Activated naive CD4-positive, alpha-beta T cell treated with anti-CD3 and anti-CD28 coated beads, Interleukin-2, amount 50 U/mL, for 72 hours (primary cell): Measurements from ENCODE around the gene ASMTL. TPM values are rescaled to one million over a fixed set of nuclear protein-coding genes. Genes with fewer than 3 reads are reported as not detected.
A peak's percentile ranks its signal among the peaks of the same experiment; 100 is the strongest.
"Not testable (repeated sequence)": the region's sequence is repeated elsewhere in the genome, so short reads cannot be mapped to it uniquely, and the experiment has no call there.

Experiments
- ATAC-seq, 2 donors: fragments of 150-1000 bp; cut with Tn5 transposase; 2 replicates each; pipeline ENCODE4 v1.10.0; 2021; ENCODE audit warnings: mild to moderate bottlenecking in 2 of 2, moderate library complexity in 2 of 2
- DNase-seq, 2 donors: peaks; one replicate each; pipeline ENCODE4 v3.0.0; 2021 to 2022; ENCODE audit warnings: low spot score in 2 of 2
- H3K27ac Mint-ChIP-seq, 2 donors: one replicate each; pipeline ENCODE4 v1.8.0; 2022; ENCODE audit warnings: mild to moderate bottlenecking in 2 of 2, mixed read lengths in 2 of 2
- H3K36me3 Mint-ChIP-seq, 2 donors: one replicate each; pipeline ENCODE4 v1.8.0; 2022; ENCODE audit warnings: mixed read lengths in 2 of 2
- H3K9me3 Mint-ChIP-seq, 2 donors: one replicate each; pipeline ENCODE4 v1.8.0; 2022; ENCODE audit warnings: mixed read lengths in 2 of 2
- total RNA-seq, 2 donors: library from RNA; stranded (reverse); gene quantifications; one replicate each; pipeline ENCODE4 v1.2.3, GENCODE V29; 2022

ASMTL gene
- total RNA-seq, 2 donors from 2014 or later = 54.9 to 58.0 TPM

DNA sequence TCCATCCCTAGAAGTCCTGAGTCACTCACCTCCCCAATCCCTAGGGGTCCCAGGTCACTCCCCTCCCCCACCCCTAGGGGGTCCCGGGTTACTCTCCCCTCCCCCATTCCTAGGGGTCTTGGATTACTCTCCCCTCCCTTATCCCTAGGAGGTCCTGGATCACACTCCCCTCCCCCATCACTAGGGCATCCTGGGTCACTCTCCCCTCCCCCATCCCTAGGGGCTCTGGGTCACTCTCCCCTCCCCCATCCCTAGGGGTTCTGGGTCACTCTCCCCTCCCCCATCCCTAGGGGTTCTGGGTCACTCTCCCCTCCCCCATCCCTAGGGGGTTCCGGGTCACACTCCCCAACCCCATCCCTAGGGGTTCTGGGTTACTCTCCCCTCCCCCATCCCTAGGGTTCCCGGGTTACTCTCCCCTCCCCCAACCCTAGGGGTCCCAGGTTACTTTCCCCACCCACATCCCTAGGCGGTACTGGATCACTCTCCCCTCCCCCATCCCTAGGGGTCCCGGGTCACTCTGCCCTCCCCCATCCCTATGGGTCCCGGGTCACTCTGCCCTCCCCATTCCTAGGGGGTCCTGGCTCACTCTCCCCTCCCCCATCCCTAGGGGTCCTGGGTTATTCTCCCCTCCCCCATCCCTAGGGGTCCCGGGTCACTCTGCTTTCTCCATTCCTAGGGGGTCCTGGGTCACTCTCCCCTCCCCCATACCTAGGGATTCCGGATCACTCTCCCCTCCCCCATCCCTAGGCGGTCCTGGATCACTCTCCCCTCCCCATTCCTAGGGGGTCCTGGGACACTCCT lies 2.1 kb downstream of the ASMTL start:
- DNase-seq (peak; percentile 2 to 54), ATAC-seq (no peak)
- peak overlapping the region in 1 of 2 donors; percentile 81 for H3K27ac Mint-ChIP-seq
- peaks cover 32 to 37% of the 10 kb centered on the region in 2 donors for H3K9me3 Mint-ChIP-seq
- H3K36me3 Mint-ChIP-seq = peaks cover 36 to 46% of the 10 kb centered on the region in 2 donors

GRCh38 chrX:1449823-1450149 lies 2.9 kb downstream of the ASMTL start:
- Mint-ChIP-seq H3K36me3 (peaks cover 43 to 54% of the 10 kb centered on the region in 2 donors), H3K9me3 (peaks cover 35 to 44% of the 10 kb centered on the region in 2 donors), H3K27ac (peak overlapping the region; percentile 76 to 81)
- DNase-seq (no peak), ATAC-seq (no peak)

- peak overlapping the region; percentile 0 to 76 for H3K27ac Mint-ChIP-seq
- peaks cover 48 to 60% of the 10 kb centered on the region in 2 donors for H3K36me3 Mint-ChIP-seq
- ATAC-seq (no peak), DNase-seq (peak; percentile 1 to 54)
- peaks cover 39 to 50% of the 10 kb centered on the region in 2 donors for H3K9me3 Mint-ChIP-seq
These were observed 3.5 kb downstream of the ASMTL start for GRCh38 chrX:1449036-1449822.

DNA sequence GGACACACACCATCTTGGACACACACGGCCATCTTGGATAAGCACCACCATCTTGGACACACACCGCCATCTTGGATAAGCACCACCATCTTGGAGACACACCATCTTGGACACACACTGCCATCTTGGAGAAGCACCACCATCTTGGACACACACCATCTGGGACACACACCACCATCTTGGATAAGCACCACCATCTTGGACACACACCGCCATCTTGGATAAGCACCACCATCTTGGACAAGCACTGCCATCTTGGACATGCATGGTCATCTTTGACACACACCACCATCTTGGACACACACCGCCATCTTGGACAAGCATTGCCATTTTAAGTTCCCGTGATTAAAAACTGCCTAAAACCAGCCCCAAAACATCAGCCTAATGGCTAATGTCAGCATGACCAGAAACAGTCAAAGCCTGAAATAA lies 4.1 kb downstream of the ASMTL start:
- H3K27ac Mint-ChIP-seq = peak overlapping the region; percentile 76 to 88
- peak; percentile 1 to 31 for DNase-seq
- H3K36me3 Mint-ChIP-seq = peaks cover 55 to 66% of the 10 kb centered on the region in 2 donors
- ATAC-seq = not testable (repeated sequence)
- H3K9me3 Mint-ChIP-seq = peaks cover 43 to 55% of the 10 kb centered on the region in 2 donors

GRCh38 chrX:1447969-1448572 lies 4.6 kb downstream of the ASMTL start:
- not testable (repeated sequence) for ATAC-seq
- H3K36me3 Mint-ChIP-seq = peaks cover 60 to 69% of the 10 kb centered on the region in 2 donors
- H3K27ac Mint-ChIP-seq = peak overlapping the region; percentile 76 to 92
- peak; percentile 5 to 40 for DNase-seq
- H3K9me3 Mint-ChIP-seq = peaks cover 46 to 57% of the 10 kb centered on the region in 2 donors

DNA sequence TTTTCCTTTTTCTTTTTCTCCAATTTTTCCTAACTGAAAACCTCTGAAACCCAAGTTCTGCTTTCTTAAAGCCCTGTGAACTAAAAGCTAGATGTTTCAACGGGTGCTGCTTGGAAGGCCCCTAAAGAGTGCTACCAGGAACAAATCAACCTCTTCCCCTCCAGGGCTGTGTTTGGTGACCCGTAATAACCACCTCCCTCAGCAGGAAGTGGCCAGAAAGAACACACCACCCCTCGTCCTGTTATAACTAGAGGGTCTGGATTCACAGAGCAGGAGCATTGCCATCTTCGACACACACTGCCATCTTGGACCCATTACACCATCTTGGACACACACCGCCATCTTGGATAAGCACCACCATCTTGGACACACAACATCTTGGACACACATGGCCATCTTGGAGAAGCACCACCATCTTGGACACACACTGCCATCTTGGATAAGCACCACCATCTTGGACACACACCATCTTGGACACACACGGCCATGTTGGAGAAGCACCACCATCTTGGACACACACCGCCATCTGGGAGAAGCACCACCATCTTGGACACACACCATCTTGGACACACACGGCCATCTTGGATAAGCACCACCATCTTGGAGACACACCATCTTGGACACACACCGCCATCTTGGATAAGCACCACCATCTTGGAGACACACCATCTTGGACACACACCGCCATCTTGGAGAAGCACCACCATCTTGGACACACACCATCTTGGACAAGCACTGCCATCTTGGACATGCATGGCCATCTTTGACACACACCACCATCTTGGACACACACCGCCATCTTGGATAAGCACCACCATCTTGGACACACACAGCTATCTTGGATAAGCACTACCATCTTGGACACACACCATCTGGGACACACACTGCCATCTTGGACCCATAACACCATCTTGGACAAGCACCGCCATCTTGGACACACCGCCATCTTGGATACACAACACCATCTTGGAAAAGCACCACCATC lies 5.4 kb downstream of the ASMTL start:
- Mint-ChIP-seq H3K27ac (peak overlapping the region; percentile 76 to 92), H3K36me3 (peaks cover 68 to 77% of the 10 kb centered on the region in 2 donors), H3K9me3 (peaks cover 46 to 57% of the 10 kb centered on the region in 2 donors)
- DNase-seq = peak; percentile 2 to 47
- peak; percentile 20 to 52 for ATAC-seq

DNA sequence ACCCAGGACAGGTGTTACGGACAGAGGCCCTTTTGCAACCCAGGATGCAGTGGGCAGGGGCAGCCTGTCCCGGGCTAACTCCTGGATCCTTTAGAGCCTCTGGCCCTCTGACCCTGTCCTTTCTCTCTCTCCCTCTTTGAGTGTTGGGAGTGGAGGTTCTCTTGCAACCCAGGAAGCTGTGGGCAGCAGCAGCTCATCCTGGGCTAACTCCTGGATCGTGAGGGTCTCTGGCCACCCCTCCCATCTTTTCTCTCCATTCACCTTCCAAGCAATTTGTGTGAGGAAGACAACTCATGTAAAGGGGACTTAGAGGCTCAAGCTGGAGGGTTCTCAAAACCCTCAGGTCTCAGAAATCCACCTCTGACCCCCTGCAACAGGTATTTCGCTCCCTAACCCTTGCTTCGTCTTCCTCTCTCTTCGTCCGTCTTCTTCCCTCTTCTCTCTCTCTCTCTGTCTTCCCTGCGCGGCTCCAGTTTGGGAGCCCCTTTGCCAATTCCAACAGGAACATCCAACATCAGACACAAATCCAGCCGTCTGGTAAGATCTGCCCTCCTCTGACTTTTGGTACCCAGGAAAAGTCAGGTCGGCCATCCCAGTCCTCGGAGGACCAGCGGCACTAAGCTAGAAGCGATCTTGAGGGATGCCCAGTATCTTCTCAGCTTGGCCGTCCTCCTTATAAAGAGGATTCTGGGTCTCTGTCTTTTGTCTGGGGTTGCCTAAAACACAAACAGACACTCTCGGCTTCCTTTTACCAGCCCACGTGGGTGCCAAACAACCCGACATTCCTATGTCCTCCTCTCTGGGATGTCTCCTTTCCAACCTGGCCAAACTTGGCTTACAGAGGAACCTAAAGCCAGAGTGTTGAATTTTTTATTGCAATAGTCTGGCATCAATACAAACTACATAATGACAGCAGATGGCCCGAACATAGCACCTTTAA lies 7.9 kb downstream of the ASMTL start:
- peaks cover 43 to 53% of the 10 kb centered on the region in 2 donors for H3K9me3 Mint-ChIP-seq
- DNase-seq = peak in 1 of 2 donors; percentile 47
- peaks cover 68 to 76% of the 10 kb centered on the region in 2 donors for H3K36me3 Mint-ChIP-seq
- peak overlapping the region in 1 of 2 donors; percentile 72 for H3K27ac Mint-ChIP-seq
- ATAC-seq = peak in 1 of 2 donors; percentile 7

DNA sequence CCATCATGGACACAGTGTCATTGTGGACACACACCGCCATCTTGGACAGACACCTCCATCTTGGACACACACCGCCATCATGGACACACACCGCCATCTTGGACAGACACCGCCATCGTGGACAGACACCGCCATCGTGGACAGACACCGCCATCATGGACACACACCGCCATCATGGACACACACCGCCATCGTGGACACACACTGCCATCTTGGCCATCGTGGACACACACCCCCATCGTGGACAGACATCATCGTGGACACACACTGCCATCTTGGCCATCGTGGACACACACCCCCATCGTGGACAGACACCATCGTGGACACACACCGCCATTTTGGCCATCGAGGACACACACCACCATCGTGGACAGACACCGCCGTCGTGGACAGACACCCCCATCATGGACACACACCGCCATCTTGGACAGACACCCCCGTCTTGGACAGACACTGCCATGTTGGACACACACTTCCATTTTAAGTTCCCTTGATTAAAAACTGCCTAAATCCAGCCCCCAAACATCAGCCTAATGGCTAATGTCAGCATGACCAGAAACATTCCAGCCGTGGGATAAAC lies 9.1 kb downstream of the ASMTL start:
- H3K36me3 Mint-ChIP-seq = peaks cover 61 to 69% of the 10 kb centered on the region in 2 donors
- H3K9me3 Mint-ChIP-seq = peaks cover 31 to 40% of the 10 kb centered on the region in 2 donors
- no peak for ATAC-seq
- no peak overlapping the region for H3K27ac Mint-ChIP-seq
- DNase-seq = peak in 1 of 2 donors; percentile 44

GRCh38 chrX:1442724-1443367 lies 9.9 kb downstream of the ASMTL start:
- Mint-ChIP-seq H3K36me3 (peaks cover 54 to 69% of the 10 kb centered on the region in 2 donors), H3K27ac (no peak overlapping the region), H3K9me3 (peaks cover 25 to 33% of the 10 kb centered on the region in 2 donors)
- DNase-seq (peak in 1 of 2 donors; percentile 31), ATAC-seq (no peak)

DNA sequence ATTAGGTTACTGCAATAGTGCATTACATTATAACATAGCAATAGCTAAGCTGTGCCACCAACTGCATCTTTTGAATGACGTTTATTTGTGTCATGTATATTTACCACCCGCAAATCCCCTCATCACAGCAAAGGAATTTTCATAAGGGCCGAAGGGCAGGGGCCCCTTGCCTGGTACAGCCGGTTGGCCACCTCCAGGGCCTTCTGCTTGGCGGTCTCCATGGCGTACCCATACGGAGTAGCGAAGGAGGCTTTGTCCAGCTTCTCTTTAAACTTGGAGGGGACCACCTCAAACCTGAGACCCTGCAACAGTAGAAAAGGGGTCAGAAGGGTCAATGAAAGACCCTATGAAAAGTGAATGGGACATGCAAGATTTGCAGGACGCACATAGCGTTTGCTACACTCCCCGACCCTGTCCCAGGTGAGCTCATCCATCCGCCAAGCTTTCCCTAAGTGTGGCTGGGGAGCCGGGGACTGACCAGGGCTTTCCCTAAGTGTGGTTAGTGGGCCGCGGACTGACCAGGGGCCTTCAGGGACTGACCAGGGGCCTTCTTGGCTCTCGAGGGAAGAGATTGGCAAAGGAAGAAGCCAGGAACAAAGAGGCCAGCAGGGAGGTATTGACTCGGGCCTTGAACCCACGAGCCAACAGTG lies 10.6 kb downstream of the ASMTL start:
- DNase-seq = peak in 1 of 2 donors; percentile 50
- Mint-ChIP-seq H3K36me3 (peaks cover 53 to 69% of the 10 kb centered on the region in 2 donors), H3K27ac (no peak overlapping the region), H3K9me3 (peaks cover 20 to 26% of the 10 kb centered on the region in 2 donors)
- no peak for ATAC-seq

DNA sequence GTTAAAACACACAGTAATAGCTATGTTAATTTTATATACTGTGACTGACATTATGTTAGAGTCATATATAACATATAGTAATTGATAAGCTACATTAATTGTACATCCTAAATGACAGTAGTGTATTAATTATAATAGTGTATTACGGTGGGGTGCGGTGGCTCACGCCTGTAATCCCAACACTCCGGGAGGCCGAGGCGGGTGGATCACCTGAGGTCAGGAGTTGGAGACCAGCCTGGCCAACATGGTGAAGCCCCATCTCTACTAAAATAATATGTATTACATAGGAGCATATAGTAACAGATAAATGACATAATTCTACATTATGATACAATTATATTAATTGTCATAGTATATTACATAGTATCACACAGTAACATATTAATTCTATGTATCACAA lies 12.2 kb downstream of the ASMTL start:
- DNase-seq (peak in 1 of 2 donors; percentile 35), ATAC-seq (no peak)
- H3K36me3 Mint-ChIP-seq = peaks cover 52 to 60% of the 10 kb centered on the region in 2 donors
- no peak overlapping the region for H3K27ac Mint-ChIP-seq
- peaks cover 18 to 19% of the 10 kb centered on the region in 2 donors for H3K9me3 Mint-ChIP-seq

DNA sequence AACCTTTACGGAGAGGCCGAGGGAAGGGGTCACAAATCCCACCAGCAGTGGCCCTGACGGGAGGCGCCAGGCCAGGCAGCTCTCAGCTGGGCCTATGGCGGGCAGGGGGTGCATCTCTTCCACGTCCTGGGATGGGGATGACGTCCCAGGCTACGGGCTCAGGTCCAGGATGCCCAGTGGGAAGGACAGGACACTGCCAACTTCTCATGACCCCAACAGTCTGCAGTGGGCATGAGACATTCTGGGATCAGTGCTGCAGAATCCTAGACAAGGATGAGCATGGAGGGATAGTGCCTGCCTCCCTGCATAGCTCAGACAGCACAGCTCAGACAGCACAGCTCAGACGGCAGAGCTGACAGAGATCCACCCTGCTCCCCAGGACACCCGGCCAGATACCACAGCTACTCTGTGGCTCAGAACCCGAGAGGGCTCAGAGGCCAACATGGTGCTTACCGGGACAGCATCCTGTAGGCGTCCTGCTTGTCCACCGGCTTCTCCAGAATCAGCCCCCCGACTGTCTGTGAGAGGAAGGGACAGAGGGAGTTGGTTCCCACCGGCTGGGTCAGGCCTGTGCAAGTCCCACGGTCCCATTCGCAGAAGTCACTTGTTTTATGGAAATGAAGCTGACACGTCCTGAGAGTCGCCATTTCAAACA lies 17.3 kb downstream of the ASMTL start:
- DNase-seq = peak in 1 of 2 donors; percentile 47
- Mint-ChIP-seq H3K9me3 (peaks cover 0 to 3% of the 10 kb centered on the region in 2 donors), H3K27ac (no peak overlapping the region), H3K36me3 (peaks cover 19 to 27% of the 10 kb centered on the region in 2 donors)
- no peak for ATAC-seq

DNA sequence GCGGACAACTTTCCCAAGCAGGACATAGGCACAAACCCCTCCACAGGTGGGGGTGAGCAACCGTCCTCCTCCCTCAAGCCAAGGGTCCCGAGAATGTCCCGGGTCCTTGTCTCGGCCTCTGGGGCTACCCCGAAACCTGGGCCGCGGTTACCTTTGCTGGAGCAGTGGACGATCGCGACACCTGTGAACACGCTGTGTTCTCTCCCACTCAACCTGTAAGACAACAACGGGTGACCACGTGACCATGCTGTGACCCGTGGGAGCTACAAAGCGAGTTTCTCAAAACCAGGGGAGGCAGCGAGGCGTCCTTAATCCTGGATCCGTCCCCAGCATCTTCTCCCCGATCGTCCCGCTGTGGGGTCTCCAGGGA lies 17.9 kb downstream of the ASMTL start:
- H3K9me3 Mint-ChIP-seq = peaks cover 0 to 3% of the 10 kb centered on the region in 2 donors
- peaks cover 19 to 27% of the 10 kb centered on the region in 2 donors for H3K36me3 Mint-ChIP-seq
- H3K27ac Mint-ChIP-seq = no peak overlapping the region
- DNase-seq (no peak), ATAC-seq (no peak)
